ENCODE measurements around the gene STK33.
"Not testable (repeated sequence)": the region's sequence is repeated elsewhere in the genome, so short reads cannot be mapped to it uniquely, and the experiment has no call there.

The STK33 gene

GRCh38 chr11:8488395-8488794 is 105.6 kb downstream of the STK33 start:
- no peak overlapping the region for H3K4me3 Mint-ChIP-seq
- H3K36me3 Mint-ChIP-seq (ENCODE audit: insufficient read depth) = no peaks in the 10 kb centered on the region
- no peak for ATAC-seq (replicated peaks)

DNA sequence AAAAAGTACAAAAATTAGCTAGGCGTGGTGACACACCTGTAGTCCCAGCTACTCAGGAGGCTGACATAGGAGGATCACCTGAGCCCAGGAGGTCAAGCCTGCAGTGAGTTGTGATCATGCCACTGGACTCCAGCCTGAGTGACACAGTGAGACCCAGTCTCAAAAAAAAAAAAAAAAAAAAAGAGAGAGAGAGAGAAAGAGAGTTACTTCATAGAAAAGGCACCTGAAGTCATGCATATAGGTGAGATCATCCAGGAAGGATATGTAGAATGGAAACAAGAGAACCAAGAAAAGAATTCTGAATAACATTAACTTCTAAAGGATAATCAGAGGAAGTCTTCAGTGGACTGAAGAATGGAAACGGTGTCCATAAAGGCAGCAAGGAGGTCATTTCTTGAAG is 106.8 kb downstream of the STK33 start:
- Mint-ChIP-seq H3K36me3 (ENCODE audit: insufficient read depth) (no peaks in the 10 kb centered on the region), H3K27ac (no peak overlapping the region), H3K4me3 (no peak overlapping the region), H3K4me1 (ENCODE audit: low read depth in 2 of 2) (no peaks in the 10 kb centered on the region), H3K9me3 (no peaks in the 10 kb centered on the region), H3K27me3 (peaks cover 3 to 10% of the 10 kb centered on the region in 2 donors)
- ATAC-seq (replicated peaks) = no peak
- no peak for DNase-seq

More at GRCh38 chr11:8488395-8488794, 105.6 kb downstream of the STK33 start:
- Mint-ChIP-seq H3K27me3 (peaks cover 14 to 20% of the 10 kb centered on the region in 2 donors), H3K27ac (no peak overlapping the region), H3K4me1 (ENCODE audit: low read depth in 2 of 2) (no peaks in the 10 kb centered on the region), H3K9me3 (no peaks in the 10 kb centered on the region)
- no peak for DNase-seq

- Mint-ChIP-seq H3K9me3 (no peaks in the 10 kb centered on the region), H3K27ac (no peak overlapping the region), H3K27me3 (no peaks in the 10 kb centered on the region), H3K4me3 (no peak overlapping the region), H3K4me1 (ENCODE audit: low read depth in 2 of 2) (no peaks in the 10 kb centered on the region), H3K36me3 (ENCODE audit: insufficient read depth) (no peaks in the 10 kb centered on the region)
- DNase-seq (no peak), ATAC-seq (replicated peaks) (no peak)
Measured at GRCh38 chr11:8484251-8484650, 109.8 kb downstream of the STK33 start.

- no peaks in the 10 kb centered on the region for H3K36me3 Mint-ChIP-seq (ENCODE audit: insufficient read depth)
- DNase-seq (no peak), ATAC-seq (replicated peaks) (no peak)
- H3K27me3 Mint-ChIP-seq = no peaks in the 10 kb centered on the region
- no peaks in the 10 kb centered on the region for H3K9me3 Mint-ChIP-seq
- no peaks in the 10 kb centered on the region for H3K4me1 Mint-ChIP-seq (ENCODE audit: low read depth in 2 of 2)
- no peak overlapping the region for H3K4me3 Mint-ChIP-seq
- no peak overlapping the region for H3K27ac Mint-ChIP-seq
Measured at GRCh38 chr11:8480858-8481257, 113.2 kb downstream of the STK33 start.

DNA sequence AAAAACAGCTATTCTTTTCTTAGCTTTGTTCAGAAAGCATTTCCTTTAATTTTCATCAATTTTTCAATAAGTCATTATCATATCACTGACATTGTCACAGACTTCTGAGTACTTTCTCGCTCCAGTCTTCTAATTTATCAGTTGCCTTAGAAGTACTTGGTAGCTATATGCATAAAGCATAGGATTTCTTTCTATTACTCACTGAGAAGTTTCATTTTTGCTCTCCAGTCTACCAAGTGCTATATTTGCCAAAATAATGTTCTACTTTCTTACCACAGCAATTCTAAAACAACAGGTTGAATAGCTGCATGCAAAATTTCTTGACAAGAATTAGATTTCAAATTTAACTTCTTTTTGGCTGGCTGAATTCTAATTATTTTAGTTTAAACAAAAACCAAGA is 116.3 kb downstream of the STK33 start:
- H3K4me1 Mint-ChIP-seq (ENCODE audit: low read depth in 2 of 2) = no peaks in the 10 kb centered on the region
- ATAC-seq (replicated peaks) (no peak), DNase-seq (no peak)
- H3K27ac Mint-ChIP-seq = no peak overlapping the region
- no peaks in the 10 kb centered on the region for H3K9me3 Mint-ChIP-seq
- H3K36me3 Mint-ChIP-seq (ENCODE audit: insufficient read depth) = no peaks in the 10 kb centered on the region
- H3K27me3 Mint-ChIP-seq = no peaks in the 10 kb centered on the region
- no peak overlapping the region for H3K4me3 Mint-ChIP-seq

DNA sequence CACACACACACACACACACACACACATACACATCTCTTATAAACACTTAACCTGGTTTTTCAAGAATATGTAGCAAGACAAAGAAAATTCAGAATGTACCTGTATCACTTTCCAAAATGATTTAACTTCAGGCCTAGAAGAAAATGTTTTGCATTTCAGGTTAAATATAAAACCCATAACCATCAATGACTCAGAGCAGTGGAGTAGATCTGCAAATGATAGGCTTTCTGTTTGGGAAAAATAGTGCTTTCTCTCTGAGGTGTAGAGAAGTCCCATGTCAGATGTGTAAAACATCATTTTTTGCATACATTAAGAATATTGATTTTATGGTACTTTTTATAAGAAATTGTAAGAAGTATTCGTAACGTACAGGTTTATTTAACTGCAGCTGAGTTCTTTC is 116.9 kb downstream of the STK33 start:
- Mint-ChIP-seq H3K36me3 (ENCODE audit: insufficient read depth) (no peaks in the 10 kb centered on the region), H3K27ac (no peak overlapping the region)

GRCh38 chr11:8467806-8468205 is 126.2 kb downstream of the STK33 start:
- not testable (repeated sequence) for ATAC-seq (replicated peaks); H3K27me3 Mint-ChIP-seq

More for the DNA sequence above, 116.9 kb downstream of the STK33 start:
- no peaks in the 10 kb centered on the region for H3K4me1 Mint-ChIP-seq (ENCODE audit: low read depth in 2 of 2)
- no peak overlapping the region for H3K4me3 Mint-ChIP-seq
- H3K27me3 Mint-ChIP-seq = no peaks in the 10 kb centered on the region
- DNase-seq (no peak), ATAC-seq (replicated peaks) (no peak)
- H3K9me3 Mint-ChIP-seq = no peaks in the 10 kb centered on the region

GRCh38 chr11:8467356-8467755 is 126.7 kb downstream of the STK33 start:
- H3K27me3 Mint-ChIP-seq; DNase-seq; ATAC-seq (replicated peaks); H3K36me3 Mint-ChIP-seq (ENCODE audit: insufficient read depth); H3K4me3 Mint-ChIP-seq; H3K27ac Mint-ChIP-seq; H3K4me1 Mint-ChIP-seq (ENCODE audit: low read depth in 2 of 2): not testable (repeated sequence)
- H3K9me3 Mint-ChIP-seq = peaks cover 5 to 21% of the 10 kb centered on the region in 2 donors

More at GRCh38 chr11:8467806-8468205, 126.2 kb downstream of the STK33 start:
- not testable (repeated sequence) for H3K4me1 Mint-ChIP-seq (ENCODE audit: low read depth in 2 of 2); H3K4me3 Mint-ChIP-seq; H3K27ac Mint-ChIP-seq; H3K36me3 Mint-ChIP-seq (ENCODE audit: insufficient read depth); DNase-seq
- peaks cover 5 to 21% of the 10 kb centered on the region in 2 donors for H3K9me3 Mint-ChIP-seq

GRCh38 chr11:8466884-8467283 is 127.1 kb downstream of the STK33 start:
- H3K36me3 Mint-ChIP-seq (ENCODE audit: insufficient read depth); H3K4me1 Mint-ChIP-seq (ENCODE audit: low read depth in 2 of 2); H3K4me3 Mint-ChIP-seq; DNase-seq; ATAC-seq (replicated peaks); H3K27ac Mint-ChIP-seq; H3K27me3 Mint-ChIP-seq: not testable (repeated sequence)
- H3K9me3 Mint-ChIP-seq = peaks cover 5 to 21% of the 10 kb centered on the region in 2 donors

GRCh38 chr11:8459711-8460399 is 134.2 kb downstream of the STK33 start:
- Mint-ChIP-seq H3K27me3 (no peaks in the 10 kb centered on the region), H3K9me3 (no peaks in the 10 kb centered on the region), H3K27ac (no peak overlapping the region), H3K4me3 (no peak overlapping the region), H3K36me3 (ENCODE audit: insufficient read depth) (no peaks in the 10 kb centered on the region), H3K4me1 (ENCODE audit: low read depth in 2 of 2) (no peaks in the 10 kb centered on the region)
- DNase-seq (no peak), ATAC-seq (replicated peaks) (no peak)

DNA sequence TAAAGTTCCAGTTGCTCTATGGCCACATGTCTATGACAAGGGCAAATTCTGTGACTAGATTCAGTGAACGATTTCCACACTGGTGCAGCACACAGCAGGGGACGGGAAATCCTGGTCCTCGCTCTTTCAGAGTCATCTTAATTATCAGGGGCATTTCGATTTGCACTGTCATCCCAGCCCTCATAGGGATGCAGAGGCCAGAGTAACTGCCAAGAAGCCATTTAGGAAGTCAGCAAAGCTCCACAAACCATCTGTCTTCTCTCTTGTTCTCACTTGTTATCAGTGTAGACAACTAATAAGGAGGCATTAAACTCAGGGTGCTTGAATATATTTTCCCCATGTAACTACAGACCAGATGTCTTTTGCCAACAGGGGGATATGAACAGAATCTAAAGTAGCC is 151.7 kb downstream of the STK33 start:
- Mint-ChIP-seq H3K4me1 (ENCODE audit: low read depth in 2 of 2) (no peaks in the 10 kb centered on the region), H3K4me3 (no peak overlapping the region), H3K9me3 (no peaks in the 10 kb centered on the region), H3K27ac (no peak overlapping the region), H3K36me3 (ENCODE audit: insufficient read depth) (no peaks in the 10 kb centered on the region), H3K27me3 (no peaks in the 10 kb centered on the region)
- ATAC-seq (replicated peaks) = no peak
- DNase-seq = no peak

- H3K27me3 Mint-ChIP-seq = no peaks in the 10 kb centered on the region
- no peak overlapping the region for H3K27ac Mint-ChIP-seq
- ATAC-seq (replicated peaks) = no peak
- DNase-seq = no peak
- no peaks in the 10 kb centered on the region for H3K9me3 Mint-ChIP-seq
- H3K36me3 Mint-ChIP-seq (ENCODE audit: insufficient read depth) = no peaks in the 10 kb centered on the region
- no peaks in the 10 kb centered on the region for H3K4me1 Mint-ChIP-seq (ENCODE audit: low read depth in 2 of 2)
- H3K4me3 Mint-ChIP-seq = no peak overlapping the region
Measured at GRCh38 chr11:8440649-8441048, 153.4 kb downstream of the STK33 start.

- no peaks in the 10 kb centered on the region for H3K4me1 Mint-ChIP-seq (ENCODE audit: low read depth in 2 of 2)
- no peak overlapping the region for H3K4me3 Mint-ChIP-seq
- H3K27me3 Mint-ChIP-seq = peaks cover 0 to 14% of the 10 kb centered on the region in 2 donors
- peaks cover 0 to 2% of the 10 kb centered on the region in 2 donors for H3K9me3 Mint-ChIP-seq
- no peak for DNase-seq
- no peak overlapping the region for H3K27ac Mint-ChIP-seq
- no peaks in the 10 kb centered on the region for H3K36me3 Mint-ChIP-seq (ENCODE audit: insufficient read depth)
- ATAC-seq (replicated peaks) = no peak
Measured at GRCh38 chr11:8429483-8429882, 164.5 kb downstream of the STK33 start.

- H3K27me3 Mint-ChIP-seq = peaks cover 0 to 8% of the 10 kb centered on the region in 2 donors
- H3K9me3 Mint-ChIP-seq = peaks cover 0 to 2% of the 10 kb centered on the region in 2 donors
- H3K4me3 Mint-ChIP-seq = no peak overlapping the region
- DNase-seq (no peak), ATAC-seq (replicated peaks) (no peak)
- H3K36me3 Mint-ChIP-seq (ENCODE audit: insufficient read depth) = no peaks in the 10 kb centered on the region
- H3K4me1 Mint-ChIP-seq (ENCODE audit: low read depth in 2 of 2) = no peaks in the 10 kb centered on the region
- H3K27ac Mint-ChIP-seq = no peak overlapping the region
Measured at GRCh38 chr11:8426076-8426475, 168.0 kb downstream of the STK33 start.
